ENCODE measurements around the gene ZNF277.

The ZNF277 gene

DNA sequence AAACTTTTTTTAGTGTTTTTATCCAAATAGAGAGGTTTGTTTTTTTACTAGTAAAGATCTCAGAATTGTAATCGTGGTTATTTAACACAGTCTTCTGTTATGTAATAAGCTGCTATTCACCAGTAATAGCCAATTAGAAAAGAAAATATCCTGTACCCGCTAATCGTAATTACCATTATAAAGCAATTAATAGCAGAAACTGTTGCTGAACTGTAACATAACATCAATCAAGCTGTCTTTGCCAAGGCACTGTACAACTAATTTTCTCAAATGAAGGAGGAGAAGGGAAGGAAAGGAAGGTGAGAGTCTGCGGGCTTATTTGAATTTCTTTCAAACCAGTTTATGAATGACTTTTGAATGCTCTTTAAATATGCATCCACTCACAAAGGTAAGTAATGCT is 9.3 kb downstream of the ZNF277 start:
- no peak overlapping the region for H3K4me3 ChIP-seq (ENCODE audit: low read depth, low read length)
- TF ChIP-seq, protein P1, sequence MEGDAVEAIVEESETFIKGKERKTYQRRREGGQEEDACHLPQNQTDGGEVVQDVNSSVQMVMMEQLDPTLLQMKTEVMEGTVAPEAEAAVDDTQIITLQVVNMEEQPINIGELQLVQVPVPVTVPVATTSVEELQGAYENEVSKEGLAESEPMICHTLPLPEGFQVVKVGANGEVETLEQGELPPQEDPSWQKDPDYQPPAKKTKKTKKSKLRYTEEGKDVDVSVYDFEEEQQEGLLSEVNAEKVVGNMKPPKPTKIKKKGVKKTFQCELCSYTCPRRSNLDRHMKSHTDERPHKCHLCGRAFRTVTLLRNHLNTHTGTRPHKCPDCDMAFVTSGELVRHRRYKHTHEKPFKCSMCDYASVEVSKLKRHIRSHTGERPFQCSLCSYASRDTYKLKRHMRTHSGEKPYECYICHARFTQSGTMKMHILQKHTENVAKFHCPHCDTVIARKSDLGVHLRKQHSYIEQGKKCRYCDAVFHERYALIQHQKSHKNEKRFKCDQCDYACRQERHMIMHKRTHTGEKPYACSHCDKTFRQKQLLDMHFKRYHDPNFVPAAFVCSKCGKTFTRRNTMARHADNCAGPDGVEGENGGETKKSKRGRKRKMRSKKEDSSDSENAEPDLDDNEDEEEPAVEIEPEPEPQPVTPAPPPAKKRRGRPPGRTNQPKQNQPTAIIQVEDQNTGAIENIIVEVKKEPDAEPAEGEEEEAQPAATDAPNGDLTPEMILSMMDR (IDR thresholded peaks at IDR 0.05; ENCODE audit: control insufficient read depth, extremely low read depth, insufficient read depth) = no peak

DNA sequence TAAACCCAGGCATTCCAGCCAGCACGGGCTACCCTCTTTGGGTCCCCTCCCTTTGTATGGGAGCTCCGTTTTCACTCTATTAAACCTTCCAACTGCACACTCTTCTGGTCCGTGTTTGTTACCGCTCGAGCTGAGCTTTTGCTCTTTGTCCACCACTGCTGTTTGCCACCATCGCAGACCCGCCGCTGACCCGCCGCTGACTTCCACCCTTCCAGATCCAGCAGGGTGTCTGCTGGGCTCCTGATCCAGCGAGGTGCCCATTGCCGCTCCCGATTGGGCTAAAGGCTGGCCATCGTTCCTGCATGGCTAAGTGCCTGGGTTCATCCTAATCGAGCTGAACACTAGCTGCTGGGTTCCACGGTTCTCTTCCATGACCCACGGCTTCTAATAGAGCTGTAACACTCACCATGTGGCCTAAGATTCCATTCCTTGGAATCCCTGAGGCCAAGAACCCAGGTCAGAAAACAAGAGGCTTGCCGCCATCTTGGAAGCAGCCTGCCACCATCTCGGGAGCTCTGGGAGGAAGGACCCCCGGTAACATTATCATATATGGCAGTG is 14.5 kb downstream of the ZNF277 start:
- no peak for DNase-seq (ENCODE audit: low read depth)
- TF ChIP-seq, protein P1 (IDR thresholded peaks at IDR 0.05; ENCODE audit: control insufficient read depth, extremely low read depth, insufficient read depth) = no peak
- no peak overlapping the region for H3K4me3 ChIP-seq (ENCODE audit: low read depth, low read length)

More for the DNA sequence above, 9.3 kb downstream of the ZNF277 start:
- DNase-seq (ENCODE audit: low read depth) = no peak

DNA sequence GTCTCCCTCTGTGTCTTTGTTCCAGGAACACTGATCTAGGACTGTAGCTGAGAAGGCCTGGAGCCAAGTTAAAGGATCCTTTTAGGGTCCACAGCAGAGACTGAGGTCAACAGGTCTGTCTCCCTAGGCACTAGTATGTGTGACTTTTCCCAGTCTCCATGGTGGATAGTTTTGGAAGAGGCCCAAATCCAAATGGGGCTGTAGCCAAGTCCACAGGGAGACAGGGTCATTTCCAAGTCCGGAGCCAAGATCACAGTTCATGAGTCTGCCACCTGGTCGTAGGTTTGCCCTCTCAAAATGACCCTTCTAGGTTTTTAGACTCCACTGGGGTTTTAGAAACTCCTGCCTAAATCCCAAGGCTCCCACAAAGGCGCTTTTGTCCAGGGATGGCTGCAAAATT is 16.8 kb downstream of the ZNF277 start:
- TF ChIP-seq, protein P1 (IDR thresholded peaks at IDR 0.05; ENCODE audit: control insufficient read depth, extremely low read depth, insufficient read depth) = no peak
- DNase-seq (ENCODE audit: low read depth) = no peak
- H3K4me3 ChIP-seq (ENCODE audit: low read depth, low read length) = no peak overlapping the region

DNA sequence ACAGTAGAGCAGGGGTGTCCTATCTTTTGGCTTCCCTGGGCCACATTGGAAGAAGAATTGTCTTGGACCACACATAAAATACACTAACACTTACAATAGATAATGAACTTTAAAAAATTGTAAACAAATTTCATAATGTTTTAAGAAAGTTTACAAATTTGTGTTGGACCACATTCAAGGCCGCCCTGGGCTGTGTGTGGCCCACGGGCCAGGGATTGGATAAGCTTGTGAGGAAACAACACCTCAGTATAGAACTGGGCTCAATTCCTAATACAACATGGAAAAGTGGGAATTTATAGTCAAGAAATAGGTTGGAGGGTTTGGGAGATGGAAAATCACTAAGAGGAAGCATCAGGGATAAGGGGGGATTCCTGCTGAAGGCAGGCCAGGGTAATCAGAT is 17.7 kb downstream of the ZNF277 start:
- H3K4me3 ChIP-seq (ENCODE audit: low read depth, low read length) = no peak overlapping the region
- DNase-seq (ENCODE audit: low read depth) = no peak
- TF ChIP-seq, protein P1 (IDR thresholded peaks at IDR 0.05; ENCODE audit: control insufficient read depth, extremely low read depth, insufficient read depth) = no peak

DNA sequence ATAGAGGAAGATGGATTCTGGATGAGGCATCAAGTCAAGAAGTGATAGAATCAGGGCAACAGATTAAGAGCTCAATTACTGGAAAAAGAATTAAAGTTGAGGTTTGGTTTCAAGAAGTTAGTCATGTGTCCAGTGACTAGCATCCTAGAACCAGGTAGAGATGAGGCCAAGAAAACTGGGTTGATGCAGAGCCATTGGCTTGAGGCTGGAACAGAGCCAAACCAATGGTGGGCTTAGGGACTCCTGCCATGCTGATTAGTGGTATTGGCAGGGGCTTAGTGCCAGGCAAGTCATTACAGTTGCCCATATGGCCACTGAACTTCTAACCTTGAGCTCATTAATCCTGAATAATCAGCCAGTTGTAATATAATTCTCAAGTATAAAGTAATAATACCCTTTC is 18.5 kb downstream of the ZNF277 start:
- H3K4me3 ChIP-seq (ENCODE audit: low read depth, low read length) = no peak overlapping the region
- DNase-seq (ENCODE audit: low read depth) = no peak
- TF ChIP-seq, protein P1 (IDR thresholded peaks at IDR 0.05; ENCODE audit: control insufficient read depth, extremely low read depth, insufficient read depth) = no peak

DNA sequence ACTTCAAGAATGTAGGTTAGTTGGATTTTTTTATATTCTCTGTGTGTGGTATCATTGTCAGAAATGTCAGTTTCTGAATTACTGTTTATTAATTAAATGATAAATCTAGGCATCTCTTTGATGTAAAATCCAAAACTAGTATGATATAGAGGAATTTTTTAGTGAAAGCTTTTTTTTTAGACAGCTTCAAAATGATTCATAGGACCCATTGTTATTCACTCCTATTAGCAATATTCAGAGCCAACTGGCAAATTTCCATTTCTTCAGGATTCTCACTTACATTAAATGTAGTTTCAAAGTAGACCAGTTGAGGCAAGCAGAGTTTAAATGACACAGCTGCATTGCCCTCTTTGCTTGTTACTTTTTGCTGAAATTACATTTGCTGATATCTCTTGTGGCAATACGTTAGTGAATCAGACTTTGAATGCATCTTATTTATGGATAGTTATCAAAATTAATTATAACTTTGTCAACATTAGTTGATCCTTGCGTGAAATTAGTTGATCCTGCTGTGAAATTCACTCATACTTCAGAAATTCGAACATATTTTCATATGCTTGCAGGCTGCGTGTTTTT is 20.3 kb downstream of the ZNF277 start:
- DNase-seq (ENCODE audit: low read depth) = no peak
- TF ChIP-seq, protein P1 (IDR thresholded peaks at IDR 0.05; ENCODE audit: control insufficient read depth, extremely low read depth, insufficient read depth) = no peak
- H3K4me3 ChIP-seq (ENCODE audit: low read depth, low read length) = no peak overlapping the region

DNA sequence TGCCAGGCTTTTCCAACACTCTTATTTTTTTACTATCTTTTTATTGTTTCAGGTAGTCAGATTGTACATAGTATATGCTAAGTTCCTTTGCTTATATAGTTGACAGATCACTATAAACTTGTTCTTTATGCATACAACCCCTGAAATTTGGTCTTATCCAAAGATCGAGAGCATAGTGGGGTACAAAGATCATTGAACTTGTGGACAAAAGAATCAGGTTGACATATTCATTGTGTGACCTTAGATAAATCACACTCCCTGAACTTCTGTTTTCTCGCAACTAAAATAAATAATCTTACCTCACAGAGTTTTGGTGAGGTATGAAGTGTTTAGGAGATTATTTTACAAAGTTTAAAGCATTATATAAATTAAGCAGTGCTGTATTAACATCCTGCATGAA is 22.1 kb downstream of the ZNF277 start:
- TF ChIP-seq, protein P1 (IDR thresholded peaks at IDR 0.05; ENCODE audit: control insufficient read depth, extremely low read depth, insufficient read depth) = no peak
- no peak for DNase-seq (ENCODE audit: low read depth)
- H3K4me3 ChIP-seq (ENCODE audit: low read depth, low read length) = no peak overlapping the region
